ENCODE data around the gene GTF2F1. TPM values are rescaled to one million over a fixed set of nuclear protein-coding genes. Genes with fewer than 3 reads are reported as not detected.
A peak's percentile ranks its signal among the peaks of the same experiment; 100 is the strongest.

GTF2F1 gene
- total RNA-seq, 1 experiment from 2014 or later: 43.8 TPM

GRCh38 chr19:6413721-6414643 is 21.0 kb upstream of the GTF2F1 start:
- intact Hi-C loops (cut with micrococcal nuclease; ENCODE audit: unreplicated experiment): no loop called here
- H2AFZ ChIP-seq: no peak overlapping the region
- no TSS peak for BruUV-seq (replicated peaks)
- H3K79me2 ChIP-seq (ENCODE audit: low read depth): no peaks in the 10 kb centered on the region
- ChIA-PET POLR2A (ENCODE audit: unreplicated experiment) (no interaction called here), CTCF (no interaction called here)
- H3K36me3 ChIP-seq (ENCODE audit: low read depth): no peaks in the 10 kb centered on the region
- TF ChIP-seq CTCF (conservative IDR thresholded peaks at IDR 0.05) (no peak), EZH2 (IDR thresholded peaks at IDR 0.05; ENCODE audit: low read depth) (no peak)
- H3K4me1 ChIP-seq (replicated peaks; ENCODE audit: insufficient read depth): no peaks in the 10 kb centered on the region
- no peaks in the 10 kb centered on the region for H3K9me2 ChIP-seq (ENCODE audit: insufficient read depth)
- no peak overlapping the region for H3K4me2 ChIP-seq
- H3K9me3 ChIP-seq (ENCODE audit: insufficient read depth, low read depth): no peaks in the 10 kb centered on the region
- H3K4me3 ChIP-seq: no peak overlapping the region
- peaks cover 4% of the 10 kb centered on the region; the same call in 1 of the 2 replicates for H4K20me1 ChIP-seq (ENCODE audit: insufficient read depth)
- no peaks in the 10 kb centered on the region for H3K27me3 ChIP-seq (ENCODE audit: insufficient read depth, low read depth)
- DNase-seq: no peak
- H3K27ac ChIP-seq: no peak overlapping the region
- peaks cover 3% of the 10 kb centered on the region; the same call in 1 of the 2 replicates for H3F3A ChIP-seq (ENCODE audit: insufficient read depth, low read depth)

GRCh38 chr19:6413291-6413690 is 20.3 kb upstream of the GTF2F1 start:
- intact Hi-C loops (cut with micrococcal nuclease; ENCODE audit: unreplicated experiment): no loop called here
- Histone ChIP-seq H4K20me1 (ENCODE audit: insufficient read depth) (peaks cover 4% of the 10 kb centered on the region; the same call in 1 of the 2 replicates), H3K9me3 (ENCODE audit: insufficient read depth, low read depth) (no peaks in the 10 kb centered on the region), H3K4me3 (no peak overlapping the region), H3K4me1 (replicated peaks; ENCODE audit: insufficient read depth) (no peaks in the 10 kb centered on the region), H3K27me3 (ENCODE audit: insufficient read depth, low read depth) (no peaks in the 10 kb centered on the region), H3K36me3 (ENCODE audit: low read depth) (no peaks in the 10 kb centered on the region), H3F3A (ENCODE audit: insufficient read depth, low read depth) (peaks cover 3% of the 10 kb centered on the region; the same call in 1 of the 2 replicates), H3K4me2 (no peak overlapping the region), H3K79me2 (ENCODE audit: low read depth) (no peaks in the 10 kb centered on the region), H2AFZ (no peak overlapping the region), H3K9me2 (ENCODE audit: insufficient read depth) (no peaks in the 10 kb centered on the region), H3K27ac (no peak overlapping the region)
- TSS peak; percentile 35 for BruUV-seq (replicated peaks)
- CTCF ChIA-PET: no interaction called here
- DNase-seq: no peak
- POLR2A ChIA-PET (ENCODE audit: unreplicated experiment): no interaction called here
- TF ChIP-seq CTCF (conservative IDR thresholded peaks at IDR 0.05) (no peak), EZH2 (IDR thresholded peaks at IDR 0.05; ENCODE audit: low read depth) (no peak)

- H2AFZ ChIP-seq: no peak overlapping the region
- no peak overlapping the region for H3K4me2 ChIP-seq
- H3F3A ChIP-seq (ENCODE audit: insufficient read depth, low read depth): peaks cover 3% of the 10 kb centered on the region; the same call in 1 of the 2 replicates
- peaks cover 3% of the 10 kb centered on the region; the same call in 1 of the 2 replicates for H4K20me1 ChIP-seq (ENCODE audit: insufficient read depth)
- no peaks in the 10 kb centered on the region for H3K9me2 ChIP-seq (ENCODE audit: insufficient read depth)
- CTCF ChIA-PET: no interaction called here
- peak in 1 of 2 experiments; percentile 24 for DNase-seq
- no peak overlapping the region for H3K4me3 ChIP-seq
- H3K36me3 ChIP-seq (ENCODE audit: low read depth): no peaks in the 10 kb centered on the region
- BruUV-seq (replicated peaks): no TSS peak
- no peak overlapping the region for H3K27ac ChIP-seq
- H3K27me3 ChIP-seq (ENCODE audit: insufficient read depth, low read depth): no peaks in the 10 kb centered on the region
- POLR2A ChIA-PET (ENCODE audit: unreplicated experiment): interaction anchor here (0.5 kb wide), 1 partner anchor 584 kb away, joined by 5 read pairs; no protein-coding TSS in a partner anchor
- H3K9me3 ChIP-seq (ENCODE audit: insufficient read depth, low read depth): no peaks in the 10 kb centered on the region
- H3K79me2 ChIP-seq (ENCODE audit: low read depth): no peaks in the 10 kb centered on the region
- H3K4me1 ChIP-seq (replicated peaks; ENCODE audit: insufficient read depth): no peaks in the 10 kb centered on the region
- intact Hi-C loops (cut with micrococcal nuclease; ENCODE audit: unreplicated experiment): no loop called here
- TF ChIP-seq CTCF (conservative IDR thresholded peaks at IDR 0.05): peak; percentile 67
- no peak for TF ChIP-seq EZH2 (IDR thresholded peaks at IDR 0.05; ENCODE audit: low read depth)
Measured at GRCh38 chr19:6412447-6413091, 19.6 kb upstream of the GTF2F1 start.

Data from PC-9 (cell line).